Measurements from ENCODE around the gene ZNF2.
A peak's percentile ranks its signal among the peaks of the same experiment; 100 is the strongest.

ZNF2 gene

DNA sequence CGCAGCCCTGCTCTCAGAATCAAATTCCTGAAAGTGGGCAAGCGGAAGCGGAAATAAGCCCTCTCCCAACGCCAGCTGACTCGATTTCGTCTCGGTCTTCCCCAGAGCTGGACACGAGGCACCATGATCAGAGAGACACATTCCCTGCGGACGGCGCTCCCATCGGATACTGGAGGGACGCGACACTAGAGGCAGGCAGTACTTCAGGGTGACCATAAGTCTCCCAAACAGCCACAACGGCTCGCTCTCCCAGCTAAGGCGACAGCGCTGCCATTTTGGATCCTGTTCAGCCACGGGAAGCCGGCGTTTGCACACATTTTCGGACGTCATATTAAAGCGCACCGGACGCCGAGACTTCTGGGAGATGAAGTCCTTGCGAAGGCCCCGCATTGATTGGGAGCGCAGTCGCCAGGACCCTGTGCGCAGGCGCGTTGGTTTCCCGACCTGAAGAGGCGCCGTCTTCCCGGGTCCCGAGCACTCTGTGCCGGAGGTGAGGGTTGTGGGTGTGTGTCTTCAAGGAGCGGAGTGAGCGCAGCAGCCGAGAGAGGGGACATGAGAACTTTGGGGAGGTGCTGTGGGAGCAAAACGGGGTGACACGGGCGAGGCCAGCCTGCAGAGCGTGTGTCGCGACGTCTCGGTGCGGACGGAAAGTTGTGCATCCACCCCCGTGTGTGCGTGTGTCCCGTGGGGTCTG is at the start of gene ZNF2:
Gene ZNF2, plus strand, starts transcription at position 439 of the 694 bp plus-strand sequence. CDS start 10,418 bp downstream, outside the sequence.
- Mint-ChIP-seq H3K9me3 (no peaks in the 10 kb centered on the region), H3K27ac (peak within 1 kb of the TSS; percentile 99 to 100 (median 99)), H3K4me1 (peaks cover 28% of the 10 kb centered on the region), H3K36me3 (ENCODE audit: low read depth) (no peaks in the 10 kb centered on the region), H3K27me3 (ENCODE audit: low read depth) (no peaks in the 10 kb centered on the region), H3K4me3 (peak within 1 kb of the TSS; percentile 100)
- TF ChIP-seq, protein P1, sequence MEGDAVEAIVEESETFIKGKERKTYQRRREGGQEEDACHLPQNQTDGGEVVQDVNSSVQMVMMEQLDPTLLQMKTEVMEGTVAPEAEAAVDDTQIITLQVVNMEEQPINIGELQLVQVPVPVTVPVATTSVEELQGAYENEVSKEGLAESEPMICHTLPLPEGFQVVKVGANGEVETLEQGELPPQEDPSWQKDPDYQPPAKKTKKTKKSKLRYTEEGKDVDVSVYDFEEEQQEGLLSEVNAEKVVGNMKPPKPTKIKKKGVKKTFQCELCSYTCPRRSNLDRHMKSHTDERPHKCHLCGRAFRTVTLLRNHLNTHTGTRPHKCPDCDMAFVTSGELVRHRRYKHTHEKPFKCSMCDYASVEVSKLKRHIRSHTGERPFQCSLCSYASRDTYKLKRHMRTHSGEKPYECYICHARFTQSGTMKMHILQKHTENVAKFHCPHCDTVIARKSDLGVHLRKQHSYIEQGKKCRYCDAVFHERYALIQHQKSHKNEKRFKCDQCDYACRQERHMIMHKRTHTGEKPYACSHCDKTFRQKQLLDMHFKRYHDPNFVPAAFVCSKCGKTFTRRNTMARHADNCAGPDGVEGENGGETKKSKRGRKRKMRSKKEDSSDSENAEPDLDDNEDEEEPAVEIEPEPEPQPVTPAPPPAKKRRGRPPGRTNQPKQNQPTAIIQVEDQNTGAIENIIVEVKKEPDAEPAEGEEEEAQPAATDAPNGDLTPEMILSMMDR (IDR thresholded peaks at IDR 0.05; ENCODE audit: unreplicated experiment in 3 of 3), result no peak

DNA sequence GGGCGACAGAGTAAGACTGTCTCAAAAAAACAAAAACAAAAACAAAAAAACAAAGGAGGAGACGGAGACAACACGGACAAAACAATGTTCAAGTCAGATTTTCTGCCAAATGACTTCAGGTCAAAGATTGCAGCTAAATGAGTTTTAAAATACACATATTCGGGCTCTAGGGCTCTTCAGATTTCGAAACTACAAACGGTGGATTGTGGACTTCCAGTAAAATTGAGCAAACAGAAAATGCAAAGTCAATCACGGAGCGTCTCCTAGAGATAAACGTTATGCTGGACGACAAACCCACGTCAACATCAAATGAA is 44.6 kb upstream of the ZNF2 start:
- Mint-ChIP-seq H3K36me3 (ENCODE audit: low read depth) (peaks cover 19% of the 10 kb centered on the region), H3K4me1 (peaks cover 18% of the 10 kb centered on the region), H3K9me3 (no peaks in the 10 kb centered on the region), H3K27me3 (ENCODE audit: low read depth) (no peaks in the 10 kb centered on the region), H3K27ac (peak overlapping the region; percentile 98 to 100 (median 99)), H3K4me3 (peak overlapping the region; percentile 97 to 99 (median 98))
- TF ChIP-seq, protein P1 (IDR thresholded peaks at IDR 0.05; ENCODE audit: unreplicated experiment in 3 of 3), result no peak

DNA sequence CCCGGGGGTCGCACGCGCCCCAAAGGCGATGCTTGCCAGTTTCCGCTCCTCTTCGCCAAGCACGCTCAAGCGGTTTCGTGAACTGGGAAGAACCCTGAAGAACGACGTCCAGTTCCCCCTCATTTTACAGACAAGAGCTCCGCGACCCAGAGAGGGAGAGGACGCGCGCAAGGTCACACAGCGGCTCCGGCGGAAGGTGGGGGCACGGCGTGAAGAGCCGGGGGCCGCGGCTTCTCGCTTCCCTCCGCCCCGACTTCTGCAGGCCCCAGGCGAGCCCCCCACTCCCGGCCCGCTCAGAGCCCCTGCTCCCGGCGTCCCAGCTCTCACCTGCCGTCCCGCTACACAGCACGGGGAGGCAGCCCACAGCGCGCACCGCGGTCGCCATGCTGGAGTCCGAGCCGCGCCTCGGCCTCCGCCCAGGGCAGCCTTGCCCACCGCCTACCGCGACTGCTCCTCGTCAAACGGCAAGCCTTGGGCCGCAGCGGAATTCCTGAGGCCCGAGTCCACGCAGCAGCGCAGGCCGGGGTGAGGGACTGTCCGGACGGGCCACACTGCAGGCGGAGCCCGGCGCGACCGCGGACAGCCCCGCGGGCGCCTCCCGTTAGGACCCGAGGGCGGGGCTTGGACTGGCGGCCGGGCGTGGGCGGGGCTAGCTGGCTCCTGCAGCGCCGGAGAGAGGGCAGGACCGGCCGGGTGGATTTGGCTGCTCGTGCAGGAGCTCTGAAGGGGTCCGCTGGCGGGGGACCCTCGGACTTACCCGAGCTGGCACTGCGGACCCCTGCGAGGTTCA is 44.0 kb upstream of the ZNF2 start, which contains the start of gene MRPS5:
Gene MRPS5, minus strand, starts transcription at position 402 of the 790 bp plus-strand sequence. Its CDS starts 17 bp downstream, at position 385.
- H3K4me1 Mint-ChIP-seq, result peaks cover 18% of the 10 kb centered on the region
- H3K36me3 Mint-ChIP-seq (ENCODE audit: low read depth), result peaks cover 19% of the 10 kb centered on the region
- H3K9me3 Mint-ChIP-seq, result no peaks in the 10 kb centered on the region

DNA sequence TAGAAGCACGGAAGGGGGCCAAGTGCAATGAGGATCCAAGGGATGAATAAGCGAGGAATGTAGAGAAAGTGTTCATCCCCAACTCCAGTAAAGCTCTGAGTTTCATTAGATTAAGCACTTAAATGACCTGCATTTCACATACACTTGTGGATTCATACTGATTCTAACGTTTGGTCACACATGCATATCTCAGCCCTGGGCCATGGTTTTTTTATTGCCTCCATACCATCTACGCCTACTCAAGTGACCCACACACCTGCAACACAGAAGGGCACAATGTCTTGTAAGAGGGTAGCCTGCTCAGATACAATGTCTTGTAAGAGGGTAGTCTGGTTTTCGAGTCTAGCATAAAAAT is 43.4 kb upstream of the ZNF2 start:
- Mint-ChIP-seq H3K4me1 (peaks cover 18% of the 10 kb centered on the region), H3K27me3 (ENCODE audit: low read depth) (no peaks in the 10 kb centered on the region), H3K9me3 (no peaks in the 10 kb centered on the region), H3K4me3 (peak overlapping the region; percentile 97 to 99 (median 98)), H3K36me3 (ENCODE audit: low read depth) (peaks cover 17% of the 10 kb centered on the region), H3K27ac (peak overlapping the region; percentile 98 to 100 (median 99))
- TF ChIP-seq, protein P1 (IDR thresholded peaks at IDR 0.05; ENCODE audit: unreplicated experiment in 3 of 3), result no peak

More for the DNA sequence above, 44.0 kb upstream of the ZNF2 start, which contains the start of gene MRPS5:
- TF ChIP-seq, protein P1 (IDR thresholded peaks at IDR 0.05; ENCODE audit: unreplicated experiment in 3 of 3), result peak in 2 of 3 experiments; percentile 27 to 31
- Mint-ChIP-seq H3K27ac (peak within 1 kb of the TSS; percentile 98 to 100 (median 99)), H3K27me3 (ENCODE audit: low read depth) (no peaks in the 10 kb centered on the region), H3K4me3 (peak within 1 kb of the TSS; percentile 97 to 99 (median 98))

DNA sequence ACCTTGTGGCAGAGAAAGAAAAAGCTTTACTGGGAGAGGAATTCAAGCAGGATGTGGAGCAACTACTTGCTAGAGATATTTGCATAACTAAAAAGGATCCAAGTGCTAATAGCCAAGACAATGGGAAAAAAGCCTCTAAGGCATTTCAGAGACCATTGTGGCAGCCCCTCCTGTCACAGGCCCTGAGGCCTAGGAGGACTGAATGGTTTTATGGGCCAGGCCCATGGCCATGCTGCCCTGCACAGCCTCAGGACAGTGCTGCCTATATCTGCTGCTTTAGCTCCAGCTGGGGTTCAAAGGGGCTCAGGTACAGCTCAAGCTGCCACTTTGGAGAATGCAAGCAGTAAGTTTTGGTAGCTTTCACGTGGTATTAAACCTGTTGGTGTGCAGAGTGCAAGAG is 26.9 kb upstream of the ZNF2 start:
- no peaks in the 10 kb centered on the region for H3K27me3 Mint-ChIP-seq (ENCODE audit: low read depth)
- H3K4me3 Mint-ChIP-seq, result no peak overlapping the region
- H3K27ac Mint-ChIP-seq, result no peak overlapping the region
- no peaks in the 10 kb centered on the region for H3K4me1 Mint-ChIP-seq
- TF ChIP-seq, protein P1 (IDR thresholded peaks at IDR 0.05; ENCODE audit: unreplicated experiment in 3 of 3), result no peak
- H3K9me3 Mint-ChIP-seq, result peaks cover 73% of the 10 kb centered on the region
- H3K36me3 Mint-ChIP-seq (ENCODE audit: low read depth), result peaks cover 85% of the 10 kb centered on the region
